ENCODE results near the gene CNTN4. TPM values are rescaled to one million over a fixed set of nuclear protein-coding genes. Genes with fewer than 3 reads are reported as not detected.

CNTN4 gene
- total RNA-seq, 4 donors from 2014 or later, result 5.8 to 15.5 (median 9.0) TPM

DNA sequence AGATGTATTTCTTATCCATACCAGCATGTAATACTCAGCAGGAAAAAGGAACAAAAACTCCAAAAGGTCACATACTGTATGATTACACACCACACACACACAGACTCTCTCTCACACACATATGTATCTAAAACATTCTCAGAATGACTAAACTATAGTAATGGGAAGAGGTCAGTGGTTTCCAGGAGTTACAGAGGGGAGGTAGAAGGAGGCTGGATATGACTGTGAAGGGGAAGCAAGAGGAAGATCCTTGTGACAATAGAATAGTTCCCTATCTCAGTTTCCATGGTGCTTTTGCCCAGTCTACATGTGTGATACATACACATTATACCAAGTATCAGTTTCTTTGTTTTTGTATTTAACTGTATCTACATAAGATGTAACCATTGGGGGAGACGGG is 821.4 kb downstream of the CNTN4 start:
- Histone ChIP-seq H3K27me3 (no peaks in the 10 kb centered on the region), H3K27ac (no peak overlapping the region), H3K4me1 (no peaks in the 10 kb centered on the region), H3K4me3 (no peak overlapping the region), H3K9me3 (no peaks in the 10 kb centered on the region), H3K36me3 (no peaks in the 10 kb centered on the region)
- 83 to 93% methylated on average over 1 of the region's 1 CpG for WGBS, 2 donors (ENCODE audit: low coverage in 1 of 2)
- no peak for ATAC-seq
- TF ChIP-seq POLR2AphosphoS5 (IDR thresholded peaks at IDR 0.05) (no peak), POLR2A (IDR thresholded peaks at IDR 0.05) (no peak), EP300 (IDR thresholded peaks at IDR 0.05) (no peak)
- TF ChIP-seq, protein P1, sequence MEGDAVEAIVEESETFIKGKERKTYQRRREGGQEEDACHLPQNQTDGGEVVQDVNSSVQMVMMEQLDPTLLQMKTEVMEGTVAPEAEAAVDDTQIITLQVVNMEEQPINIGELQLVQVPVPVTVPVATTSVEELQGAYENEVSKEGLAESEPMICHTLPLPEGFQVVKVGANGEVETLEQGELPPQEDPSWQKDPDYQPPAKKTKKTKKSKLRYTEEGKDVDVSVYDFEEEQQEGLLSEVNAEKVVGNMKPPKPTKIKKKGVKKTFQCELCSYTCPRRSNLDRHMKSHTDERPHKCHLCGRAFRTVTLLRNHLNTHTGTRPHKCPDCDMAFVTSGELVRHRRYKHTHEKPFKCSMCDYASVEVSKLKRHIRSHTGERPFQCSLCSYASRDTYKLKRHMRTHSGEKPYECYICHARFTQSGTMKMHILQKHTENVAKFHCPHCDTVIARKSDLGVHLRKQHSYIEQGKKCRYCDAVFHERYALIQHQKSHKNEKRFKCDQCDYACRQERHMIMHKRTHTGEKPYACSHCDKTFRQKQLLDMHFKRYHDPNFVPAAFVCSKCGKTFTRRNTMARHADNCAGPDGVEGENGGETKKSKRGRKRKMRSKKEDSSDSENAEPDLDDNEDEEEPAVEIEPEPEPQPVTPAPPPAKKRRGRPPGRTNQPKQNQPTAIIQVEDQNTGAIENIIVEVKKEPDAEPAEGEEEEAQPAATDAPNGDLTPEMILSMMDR (IDR thresholded peaks at IDR 0.05), result no peak

DNA sequence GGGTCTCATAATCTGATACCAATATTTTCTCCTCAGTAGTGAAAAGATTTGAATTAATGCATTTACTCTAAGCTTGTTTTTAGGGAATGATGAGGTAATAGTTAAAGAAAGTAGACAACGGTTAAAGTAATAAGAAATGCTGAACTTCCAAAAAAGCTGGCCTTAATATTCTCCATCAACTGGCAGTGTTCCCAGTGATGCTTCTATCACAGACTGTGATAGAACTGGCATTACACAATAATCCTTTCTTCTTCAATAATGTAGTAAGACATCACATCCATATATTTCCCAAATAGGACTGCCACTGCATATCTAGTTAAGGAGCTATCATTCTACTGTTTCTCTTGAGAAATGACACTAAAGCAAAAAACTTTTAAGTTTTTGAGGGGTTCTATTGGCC is 822.8 kb downstream of the CNTN4 start:
- no peak for TF ChIP-seq EP300 (IDR thresholded peaks at IDR 0.05)
- TF ChIP-seq, protein P1 (IDR thresholded peaks at IDR 0.05), result no peak
- no peak for TF ChIP-seq POLR2A (IDR thresholded peaks at IDR 0.05)
- TF ChIP-seq POLR2AphosphoS5 (IDR thresholded peaks at IDR 0.05), result no peak
- Histone ChIP-seq H3K36me3 (no peaks in the 10 kb centered on the region), H3K9me3 (no peaks in the 10 kb centered on the region), H3K4me3 (no peak overlapping the region), H3K27me3 (no peaks in the 10 kb centered on the region), H3K4me1 (no peaks in the 10 kb centered on the region), H3K27ac (no peak overlapping the region)
- 31 to 32% methylated on average over 1 of the region's 1 CpG for WGBS, 2 donors (ENCODE audit: low coverage in 1 of 2)
- no peak for ATAC-seq

DNA sequence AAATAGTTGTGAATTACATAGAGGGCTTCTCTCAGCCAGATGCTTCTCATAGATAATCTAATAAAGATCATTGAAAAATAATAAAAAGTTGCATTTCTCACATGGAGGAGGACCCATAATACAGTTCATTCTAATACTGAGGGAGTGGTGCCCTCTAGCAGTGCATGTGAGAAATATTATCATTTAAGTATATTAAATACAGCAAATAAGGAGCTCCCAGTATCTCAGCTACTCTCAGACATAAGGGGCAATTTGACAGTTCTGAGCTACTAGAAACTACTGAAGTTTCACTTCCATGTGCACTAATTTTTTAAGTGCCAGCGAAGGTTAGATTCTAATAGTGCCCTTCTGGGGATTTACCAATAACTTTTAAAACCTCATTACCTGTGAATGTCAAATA is 823.2 kb downstream of the CNTN4 start:
- TF ChIP-seq, protein P1 (IDR thresholded peaks at IDR 0.05), result peak in 2 of 4 experiments; percentile 28 to 39
- TF ChIP-seq EP300 (IDR thresholded peaks at IDR 0.05), result no peak
- WGBS, 2 donors (ENCODE audit: low coverage in 1 of 2), result 85 to 91% methylated on average over 1 of the region's 1 CpG
- no peaks in the 10 kb centered on the region for H3K4me1 ChIP-seq
- H3K27ac ChIP-seq, result no peak overlapping the region
- no peak for ATAC-seq
- H3K36me3 ChIP-seq, result no peaks in the 10 kb centered on the region
- no peaks in the 10 kb centered on the region for H3K9me3 ChIP-seq
- no peaks in the 10 kb centered on the region for H3K27me3 ChIP-seq
- no peak overlapping the region for H3K4me3 ChIP-seq

DNA sequence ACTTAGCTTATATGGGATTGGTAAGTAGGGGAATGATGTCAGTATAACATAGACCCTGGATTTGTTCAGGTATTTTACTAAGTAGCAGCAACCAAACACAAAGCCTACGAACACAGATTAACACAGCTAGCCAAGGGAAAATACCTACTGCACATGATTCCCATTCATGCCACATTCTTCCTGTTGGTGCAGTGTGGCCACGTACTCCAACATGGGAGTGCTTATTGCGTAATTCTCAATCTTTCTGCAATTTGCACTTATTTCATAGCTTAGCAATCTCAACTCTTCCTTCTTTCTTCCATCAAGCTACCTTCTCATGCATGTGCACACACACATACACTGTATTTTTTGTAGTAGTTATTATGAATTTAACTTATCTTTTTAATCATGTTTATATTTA is 824.7 kb downstream of the CNTN4 start:
- H3K9me3 ChIP-seq, result no peaks in the 10 kb centered on the region
- H3K4me3 ChIP-seq, result no peak overlapping the region
- no peaks in the 10 kb centered on the region for H3K27me3 ChIP-seq
- no peaks in the 10 kb centered on the region for H3K36me3 ChIP-seq
- H3K27ac ChIP-seq, result no peak overlapping the region
- WGBS, 2 donors (ENCODE audit: low coverage in 1 of 2), result 69 to 71% methylated on average over 1 to 3 of the region's 3 CpGs
- no peaks in the 10 kb centered on the region for H3K4me1 ChIP-seq
- TF ChIP-seq EP300 (IDR thresholded peaks at IDR 0.05), result no peak
- TF ChIP-seq POLR2A (IDR thresholded peaks at IDR 0.05), result no peak
- TF ChIP-seq, protein P1 (IDR thresholded peaks at IDR 0.05), result no peak
- TF ChIP-seq POLR2AphosphoS5 (IDR thresholded peaks at IDR 0.05), result no peak
- no peak for ATAC-seq

DNA sequence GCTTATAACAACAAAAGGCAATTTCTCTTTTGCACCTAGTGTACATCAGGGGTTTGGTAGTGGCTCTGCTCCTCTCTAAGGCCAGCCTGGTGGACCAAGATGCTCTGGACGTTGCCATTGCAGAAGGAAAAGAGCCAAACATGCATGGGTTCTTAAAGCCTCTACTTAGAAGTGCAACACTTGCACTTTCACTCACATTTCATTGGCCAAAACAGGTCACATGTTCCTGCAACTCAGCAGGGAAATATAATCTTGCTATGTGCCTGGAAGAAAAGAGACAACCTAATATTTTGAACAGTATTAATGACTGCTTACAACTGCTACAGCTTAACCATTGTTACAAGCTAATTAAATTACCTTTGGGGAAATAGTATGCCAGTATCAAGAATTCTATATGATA is 828.6 kb downstream of the CNTN4 start:
- TF ChIP-seq POLR2AphosphoS5 (IDR thresholded peaks at IDR 0.05) (no peak), POLR2A (IDR thresholded peaks at IDR 0.05) (no peak)
- ATAC-seq, result no peak
- 40% methylated on average over 1 of the region's 1 CpG; no CpG with 5 or more reads in 1 of the 2 donors for WGBS, 2 donors (ENCODE audit: low coverage in 1 of 2)
- Histone ChIP-seq H3K9me3 (no peaks in the 10 kb centered on the region), H3K27me3 (no peaks in the 10 kb centered on the region), H3K4me3 (no peak overlapping the region), H3K4me1 (no peaks in the 10 kb centered on the region), H3K27ac (no peak overlapping the region), H3K36me3 (no peaks in the 10 kb centered on the region)

Data from gastroesophageal sphincter (tissue), 4 donors.